Testis (tissue), 3 donors: ENCODE data around the gene VWA8. TPM values are rescaled to one million over a fixed set of nuclear protein-coding genes. Genes with fewer than 3 reads are reported as not detected.

Experiments used
- DNase-seq: peaks from one replicate; pipeline ENCODE4 v3.0.0-alpha.2; 2019
- H3K27ac ChIP-seq, 2 donors: fragments of 200-600 bp; sonication (generic); one replicate each; pipeline ENCODE4 v1.5.1; 2019
- H3K27me3 ChIP-seq: fragments of 200-600 bp; sonication (generic); one replicate; pipeline ENCODE4 v1.5.1; 2019
- H3K36me3 ChIP-seq: fragments of 200-600 bp; sonication (generic); one replicate; pipeline ENCODE4 v1.5.1; 2017; ENCODE audit warnings: low read depth; ENCODE audit errors: missing control alignments
- H3K4me1 ChIP-seq: fragments of 200-600 bp; sonication (generic); one replicate; pipeline ENCODE4 v1.5.1; 2019
- H3K4me3 ChIP-seq, 2 donors: fragments of 200-600 bp; sonication (generic); one replicate each; pipeline ENCODE4 v1.5.1; 2017 to 2019
- H3K9me3 ChIP-seq: fragments of 200-600 bp; sonication (generic); one replicate; pipeline ENCODE4 v1.5.1; 2017
- CTCF ChIP-seq, 3 experiments: fragments of 450-650 bp in 2 of 3; fragments of 200-600 bp in 1 of 3; sonication (generic) in 1 of 3; IDR thresholded peaks; one replicate each; pipeline ENCODE4 v1.5.1; 2016 to 2019; ENCODE audit warnings: antibody characterized with exemption in 3 of 3, mild to moderate bottlenecking in 2 of 3, moderate library complexity in 1 of 3
- POLR2A ChIP-seq: fragments of 450-650 bp; IDR thresholded peaks from one replicate; pipeline ENCODE4 v1.6.1; 2017; ENCODE audit warnings: antibody characterized with exemption, mild to moderate bottlenecking, moderate library complexity
- WGBS, 2 donors: methylation state at CpG; one replicate each; pipeline ENCODE4 v1.1.5; 2018; 5-methylcytosine and 5-hydroxymethylcytosine counted together
- intact Hi-C: fragments of 100-400 bp; cut with DNase I; formaldehyde crosslinking; loops from one replicate; pipeline ENCODE4 v1.15.1; 2023; ENCODE audit warnings: low total_unique reads
- polyA plus RNA-seq: library from polyadenylated mRNA; stranded (reverse); fragments of 350-450 nt; fragmentation: Illumina TruSeq; extraction: RNeasy Lipid Tissue Mini Kit (QIAGEN cat#74804); gene quantifications from one replicate; pipeline ENCODE4 v1.2.3, GENCODE V29; 2014; ENCODE audit warnings: low read depth, low replicate concordance; ENCODE audit not compliant: insufficient read depth
- total RNA-seq, 2 donors: library from RNA; depleted of rRNA; stranded (reverse); fragments of >200 nt; gene quantifications; one replicate each; pipeline ENCODE4 v1.2.3, GENCODE V29; 2016

VWA8 gene
- total and polyA plus RNA-seq, 3 donors from 2014 or later = 6.9 to 27.1 (median 15.2) TPM

GRCh38 chr13:41708713-41709112 is 252.2 kb downstream of the VWA8 start:
- H3K4me3 ChIP-seq = no peak overlapping the region
- 35 to 50% methylated on average over 4 of the region's 4 CpGs for WGBS, 2 donors
- no peaks in the 10 kb centered on the region for H3K9me3 ChIP-seq
- no peak overlapping the region for H3K27ac ChIP-seq
- H3K36me3 ChIP-seq = no peaks in the 10 kb centered on the region
- no peak for TF ChIP-seq CTCF (IDR thresholded peaks at IDR 0.05)
- no peak for TF ChIP-seq POLR2A
- no peak for DNase-seq
- H3K4me1 ChIP-seq = no peaks in the 10 kb centered on the region
- no peaks in the 10 kb centered on the region for H3K27me3 ChIP-seq
- intact Hi-C loops = no loop called here

GRCh38 chr13:41707194-41707821 is 253.6 kb downstream of the VWA8 start:
- no peak for DNase-seq
- H3K36me3 ChIP-seq = no peaks in the 10 kb centered on the region
- no peaks in the 10 kb centered on the region for H3K27me3 ChIP-seq
- WGBS, 2 donors = 58 to 64% methylated on average over 1 of the region's 1 CpG
- TF ChIP-seq POLR2A (no peak), CTCF (IDR thresholded peaks at IDR 0.05) (no peak)
- H3K4me3 ChIP-seq = no peak overlapping the region
- intact Hi-C loops = no loop called here
- H3K9me3 ChIP-seq = no peaks in the 10 kb centered on the region
- H3K27ac ChIP-seq = peak overlapping the region in 1 of 2 donors; percentile 6
- no peaks in the 10 kb centered on the region for H3K4me1 ChIP-seq

- no peaks in the 10 kb centered on the region for H3K4me1 ChIP-seq
- no peaks in the 10 kb centered on the region for H3K27me3 ChIP-seq
- TF ChIP-seq POLR2A = no peak
- no peak for TF ChIP-seq CTCF (IDR thresholded peaks at IDR 0.05)
- intact Hi-C loops = no loop called here
- WGBS, 2 donors = 87 to 92% methylated on average over 1 of the region's 1 CpG
- no peak overlapping the region for H3K27ac ChIP-seq
- DNase-seq = no peak
- no peaks in the 10 kb centered on the region for H3K36me3 ChIP-seq
- no peaks in the 10 kb centered on the region for H3K9me3 ChIP-seq
- no peak overlapping the region for H3K4me3 ChIP-seq
Measured at GRCh38 chr13:41706152-41706551, 254.8 kb downstream of the VWA8 start.

- 90 to 100% methylated on average over 2 of the region's 2 CpGs for WGBS, 2 donors
- intact Hi-C loops = no loop called here
- Histone ChIP-seq H3K9me3 (no peaks in the 10 kb centered on the region), H3K36me3 (no peaks in the 10 kb centered on the region), H3K4me3 (no peak overlapping the region), H3K4me1 (no peaks in the 10 kb centered on the region), H3K27ac (no peak overlapping the region), H3K27me3 (no peaks in the 10 kb centered on the region)
- no peak for DNase-seq
- no peak for TF ChIP-seq CTCF (IDR thresholded peaks at IDR 0.05)
- TF ChIP-seq POLR2A = no peak
Measured at GRCh38 chr13:41702540-41702939, 258.4 kb downstream of the VWA8 start.

- no peaks in the 10 kb centered on the region for H3K36me3 ChIP-seq
- H3K4me1 ChIP-seq = no peaks in the 10 kb centered on the region
- intact Hi-C loops = no loop called here
- 94 to 99% methylated on average over 3 of the region's 3 CpGs for WGBS, 2 donors
- no peak overlapping the region for H3K4me3 ChIP-seq
- TF ChIP-seq CTCF (IDR thresholded peaks at IDR 0.05) = no peak
- no peak for TF ChIP-seq POLR2A
- no peak for DNase-seq
- no peak overlapping the region for H3K27ac ChIP-seq
- H3K27me3 ChIP-seq = no peaks in the 10 kb centered on the region
- H3K9me3 ChIP-seq = no peaks in the 10 kb centered on the region
Measured at GRCh38 chr13:41701676-41702075, 259.2 kb downstream of the VWA8 start.
